ENCODE data around the gene ABITRAM.

DNA sequence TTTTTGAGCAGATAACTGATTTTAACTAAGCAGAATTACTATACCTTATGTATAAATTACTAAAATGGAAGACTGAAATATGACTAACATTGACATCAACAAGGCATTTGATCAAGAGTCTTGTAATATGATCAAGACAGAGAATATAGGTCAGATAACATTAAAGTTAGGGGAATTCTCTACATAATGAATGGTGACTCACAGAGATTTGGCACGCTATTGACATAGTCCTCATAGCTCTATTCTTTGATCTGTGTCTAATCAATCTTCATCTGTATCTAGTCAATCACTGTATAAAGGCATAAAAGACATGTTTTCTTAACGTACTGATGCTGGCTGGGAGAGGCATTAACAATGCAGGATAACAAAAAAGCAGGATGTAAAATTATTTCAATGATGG, 17.4 kb downstream of the ABITRAM start:
- TF ChIP-seq TAF1 (IDR thresholded peaks at IDR 0.05; ENCODE audit: low read depth), result no peak
- TF ChIP-seq RAD21 (IDR thresholded peaks at IDR 0.05; ENCODE audit: low read depth), result no peak
- no peak for TF ChIP-seq YY1 (IDR thresholded peaks at IDR 0.05; ENCODE audit: low read depth)
- TF ChIP-seq, protein P1, sequence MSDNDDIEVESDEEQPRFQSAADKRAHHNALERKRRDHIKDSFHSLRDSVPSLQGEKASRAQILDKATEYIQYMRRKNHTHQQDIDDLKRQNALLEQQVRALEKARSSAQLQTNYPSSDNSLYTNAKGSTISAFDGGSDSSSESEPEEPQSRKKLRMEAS (IDR thresholded peaks at IDR 0.05), result no peak
- TF ChIP-seq, protein P2, sequence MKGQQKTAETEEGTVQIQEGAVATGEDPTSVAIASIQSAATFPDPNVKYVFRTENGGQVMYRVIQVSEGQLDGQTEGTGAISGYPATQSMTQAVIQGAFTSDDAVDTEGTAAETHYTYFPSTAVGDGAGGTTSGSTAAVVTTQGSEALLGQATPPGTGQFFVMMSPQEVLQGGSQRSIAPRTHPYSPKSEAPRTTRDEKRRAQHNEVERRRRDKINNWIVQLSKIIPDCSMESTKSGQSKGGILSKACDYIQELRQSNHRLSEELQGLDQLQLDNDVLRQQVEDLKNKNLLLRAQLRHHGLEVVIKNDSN (IDR thresholded peaks at IDR 0.05), result no peak
- TF ChIP-seq, protein P3, sequence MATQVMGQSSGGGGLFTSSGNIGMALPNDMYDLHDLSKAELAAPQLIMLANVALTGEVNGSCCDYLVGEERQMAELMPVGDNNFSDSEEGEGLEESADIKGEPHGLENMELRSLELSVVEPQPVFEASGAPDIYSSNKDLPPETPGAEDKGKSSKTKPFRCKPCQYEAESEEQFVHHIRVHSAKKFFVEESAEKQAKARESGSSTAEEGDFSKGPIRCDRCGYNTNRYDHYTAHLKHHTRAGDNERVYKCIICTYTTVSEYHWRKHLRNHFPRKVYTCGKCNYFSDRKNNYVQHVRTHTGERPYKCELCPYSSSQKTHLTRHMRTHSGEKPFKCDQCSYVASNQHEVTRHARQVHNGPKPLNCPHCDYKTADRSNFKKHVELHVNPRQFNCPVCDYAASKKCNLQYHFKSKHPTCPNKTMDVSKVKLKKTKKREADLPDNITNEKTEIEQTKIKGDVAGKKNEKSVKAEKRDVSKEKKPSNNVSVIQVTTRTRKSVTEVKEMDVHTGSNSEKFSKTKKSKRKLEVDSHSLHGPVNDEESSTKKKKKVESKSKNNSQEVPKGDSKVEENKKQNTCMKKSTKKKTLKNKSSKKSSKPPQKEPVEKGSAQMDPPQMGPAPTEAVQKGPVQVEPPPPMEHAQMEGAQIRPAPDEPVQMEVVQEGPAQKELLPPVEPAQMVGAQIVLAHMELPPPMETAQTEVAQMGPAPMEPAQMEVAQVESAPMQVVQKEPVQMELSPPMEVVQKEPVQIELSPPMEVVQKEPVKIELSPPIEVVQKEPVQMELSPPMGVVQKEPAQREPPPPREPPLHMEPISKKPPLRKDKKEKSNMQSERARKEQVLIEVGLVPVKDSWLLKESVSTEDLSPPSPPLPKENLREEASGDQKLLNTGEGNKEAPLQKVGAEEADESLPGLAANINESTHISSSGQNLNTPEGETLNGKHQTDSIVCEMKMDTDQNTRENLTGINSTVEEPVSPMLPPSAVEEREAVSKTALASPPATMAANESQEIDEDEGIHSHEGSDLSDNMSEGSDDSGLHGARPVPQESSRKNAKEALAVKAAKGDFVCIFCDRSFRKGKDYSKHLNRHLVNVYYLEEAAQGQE (IDR thresholded peaks at IDR 0.05; ENCODE audit: low read depth), result no peak
- TF ChIP-seq CEBPB (IDR thresholded peaks at IDR 0.05), result no peak
- no peak for TF ChIP-seq FOXM1 (IDR thresholded peaks at IDR 0.05; ENCODE audit: borderline replicate concordance, low read depth)
- TF ChIP-seq TEAD4 (IDR thresholded peaks at IDR 0.05), result no peak
- no peak for TF ChIP-seq ZBTB7A (IDR thresholded peaks at IDR 0.05; ENCODE audit: low read depth)
- TF ChIP-seq EGR1 (IDR thresholded peaks at IDR 0.05), result no peak
- TF ChIP-seq EP300 (IDR thresholded peaks at IDR 0.05; ENCODE audit: borderline replicate concordance), result no peak
- TF ChIP-seq NFIC (IDR thresholded peaks at IDR 0.05), result no peak
- TF ChIP-seq TCF12 (IDR thresholded peaks at IDR 0.05; ENCODE audit: low read depth), result no peak
